Measurements from ENCODE around the gene CCM2.

Gene CCM2

GRCh38 chr7:45072131-45073030 lies 72.4 kb downstream of the CCM2 start:
- POLR2A ChIA-PET (ENCODE audit: low non-redundant PET): no interaction called here
- no peak for DNase-seq (ENCODE audit: low spot score)
- no peak for TF ChIP-seq CTCF (conservative IDR thresholded peaks at IDR 0.05; ENCODE audit: low read depth)

DNA sequence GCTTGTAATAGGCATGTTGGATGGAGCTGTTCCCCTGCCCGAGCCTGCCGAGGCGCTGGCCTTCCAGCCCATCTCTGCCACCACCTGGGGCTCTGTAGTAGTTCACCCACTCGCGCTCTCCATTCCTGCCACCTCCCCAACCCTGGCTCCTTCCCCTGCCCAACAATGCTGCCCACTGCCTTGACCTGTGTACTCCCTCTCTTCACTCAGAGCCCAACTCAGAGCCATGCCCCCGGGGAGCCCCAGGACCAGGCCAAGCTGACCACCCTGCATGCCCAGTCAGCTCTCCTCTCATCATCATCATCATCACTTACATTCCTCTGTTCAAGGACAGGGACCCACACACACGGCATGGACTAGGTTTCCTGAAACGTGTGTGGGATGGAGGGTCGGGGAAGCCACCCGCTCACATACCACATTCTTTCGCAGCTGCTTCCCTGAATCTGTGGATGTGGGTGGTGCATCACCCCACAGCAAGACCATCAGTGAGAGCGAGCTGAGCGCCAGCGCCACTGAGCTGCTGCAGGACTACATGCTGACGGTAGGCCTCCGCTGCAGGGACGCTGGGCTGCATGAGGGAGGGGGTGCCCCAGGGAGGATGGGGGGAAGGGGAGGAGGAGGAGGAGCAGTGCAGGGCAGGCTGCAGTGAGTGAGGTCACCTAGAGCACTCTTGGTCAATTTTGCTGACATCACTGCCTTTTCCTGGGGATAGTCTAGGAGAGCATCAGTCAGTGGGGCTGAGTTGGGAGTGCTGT lies 73.2 kb downstream of the CCM2 start:
- TF ChIP-seq CTCF (conservative IDR thresholded peaks at IDR 0.05; ENCODE audit: low read depth): no peak
- no peak for DNase-seq (ENCODE audit: low spot score)
- H3K27ac ChIP-seq: peak overlapping the region; percentile 53
- CTCF ChIA-PET: no interaction called here
- POLR2A ChIA-PET (ENCODE audit: low non-redundant PET): no interaction called here

More at GRCh38 chr7:45072131-45073030, 72.4 kb downstream of the CCM2 start:
- CTCF ChIA-PET: interaction anchor here (0.5 kb wide), 1 partner anchor 73 kb away, joined by 3 read pairs; no protein-coding TSS in a partner anchor
- H3K27ac ChIP-seq: peak overlapping the region; percentile 53

GRCh38 chr7:45073786-45074527 lies 74.0 kb downstream of the CCM2 start:
- H3K27ac ChIP-seq: peak overlapping the region; percentile 53
- DNase-seq (ENCODE audit: low spot score): peak; percentile 32
- POLR2A ChIA-PET (ENCODE audit: low non-redundant PET): no interaction called here
- no peak for TF ChIP-seq CTCF (conservative IDR thresholded peaks at IDR 0.05; ENCODE audit: low read depth)
- CTCF ChIA-PET: no interaction called here

DNA sequence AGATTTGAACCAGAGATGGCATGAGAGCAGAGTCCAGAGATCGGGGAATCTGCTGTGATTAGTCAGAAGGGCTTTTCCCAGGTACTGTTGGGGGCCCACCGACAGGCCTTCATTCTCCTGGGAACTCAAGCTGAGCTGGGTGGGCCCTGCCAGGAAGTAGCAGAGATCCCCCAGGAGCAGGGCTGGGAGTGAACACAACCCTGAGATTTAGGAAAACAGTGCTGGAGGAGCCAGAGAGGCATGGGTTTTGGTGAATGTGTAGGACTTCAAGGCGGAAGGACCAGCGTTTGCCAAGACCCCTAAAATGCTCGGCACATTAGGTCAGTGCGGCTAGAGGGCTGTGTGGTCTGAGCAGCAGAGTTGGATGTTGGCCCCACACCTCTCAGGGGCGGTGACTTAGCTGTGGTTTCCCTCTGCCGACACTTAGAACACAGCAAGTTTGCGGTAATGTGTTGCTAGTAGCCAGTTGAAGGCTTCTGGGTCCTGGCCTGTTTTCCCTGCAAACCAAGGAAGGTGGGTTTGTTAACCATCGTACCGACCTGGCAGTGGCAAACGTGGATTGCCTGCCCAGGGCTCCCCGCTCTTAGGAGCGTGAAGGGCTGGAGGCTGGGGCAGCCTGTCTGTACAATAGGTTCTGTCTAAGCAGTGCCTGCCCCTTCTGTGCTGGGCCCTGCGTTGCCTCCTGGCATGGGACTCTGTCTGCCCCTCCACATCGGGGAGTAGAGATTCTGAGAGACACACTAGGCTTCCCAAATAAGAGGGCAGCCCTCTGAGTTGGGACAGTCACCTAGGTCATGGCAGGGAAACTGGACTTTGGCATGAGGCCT lies 74.7 kb downstream of the CCM2 start:
- ChIA-PET POLR2A (ENCODE audit: low non-redundant PET) (no interaction called here), CTCF (no interaction called here)
- TF ChIP-seq CTCF (conservative IDR thresholded peaks at IDR 0.05; ENCODE audit: low read depth): no peak
- no peak for DNase-seq (ENCODE audit: low spot score)
- H3K27ac ChIP-seq: peak overlapping the region; percentile 53

GRCh38 chr7:45075355-45075644 lies 75.3 kb downstream of the CCM2 start:
- no peak for TF ChIP-seq CTCF (conservative IDR thresholded peaks at IDR 0.05; ENCODE audit: low read depth)
- ChIA-PET POLR2A (ENCODE audit: low non-redundant PET) (no interaction called here), CTCF (no interaction called here)
- no peak for DNase-seq (ENCODE audit: low spot score)
- H3K27ac ChIP-seq: peak overlapping the region; percentile 53
